ENCODE measurements around the gene C16orf89.
A peak's percentile ranks its signal among the peaks of the same experiment; 100 is the strongest.

The C16orf89 gene

DNA sequence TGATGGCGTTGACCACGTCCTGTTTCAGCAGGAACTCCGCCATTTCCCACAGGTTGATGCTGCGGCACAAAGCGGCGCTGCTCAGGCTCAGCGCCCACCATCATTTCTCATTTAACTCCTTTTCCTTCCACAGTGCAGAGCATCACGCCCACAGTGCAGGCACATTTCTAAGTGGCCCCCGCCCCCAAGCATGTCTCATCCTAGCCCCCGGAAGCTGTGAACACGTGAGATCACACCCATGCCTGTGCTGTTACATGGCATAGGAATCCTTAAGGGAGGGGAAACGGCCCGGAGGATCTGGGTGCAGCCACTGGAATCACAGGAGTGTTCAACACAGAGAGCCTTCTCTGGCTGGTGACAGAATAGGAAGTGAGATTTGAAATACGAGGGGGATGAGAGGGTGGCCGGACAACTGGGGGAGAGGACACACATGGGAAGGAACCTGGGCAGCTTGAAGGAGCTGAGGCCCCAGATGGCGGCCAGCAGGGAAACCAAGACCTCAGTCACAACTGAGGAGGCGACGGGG lies 36.7 kb downstream of the C16orf89 start:
- no peak for DNase-seq (ENCODE audit: low read depth)

DNA sequence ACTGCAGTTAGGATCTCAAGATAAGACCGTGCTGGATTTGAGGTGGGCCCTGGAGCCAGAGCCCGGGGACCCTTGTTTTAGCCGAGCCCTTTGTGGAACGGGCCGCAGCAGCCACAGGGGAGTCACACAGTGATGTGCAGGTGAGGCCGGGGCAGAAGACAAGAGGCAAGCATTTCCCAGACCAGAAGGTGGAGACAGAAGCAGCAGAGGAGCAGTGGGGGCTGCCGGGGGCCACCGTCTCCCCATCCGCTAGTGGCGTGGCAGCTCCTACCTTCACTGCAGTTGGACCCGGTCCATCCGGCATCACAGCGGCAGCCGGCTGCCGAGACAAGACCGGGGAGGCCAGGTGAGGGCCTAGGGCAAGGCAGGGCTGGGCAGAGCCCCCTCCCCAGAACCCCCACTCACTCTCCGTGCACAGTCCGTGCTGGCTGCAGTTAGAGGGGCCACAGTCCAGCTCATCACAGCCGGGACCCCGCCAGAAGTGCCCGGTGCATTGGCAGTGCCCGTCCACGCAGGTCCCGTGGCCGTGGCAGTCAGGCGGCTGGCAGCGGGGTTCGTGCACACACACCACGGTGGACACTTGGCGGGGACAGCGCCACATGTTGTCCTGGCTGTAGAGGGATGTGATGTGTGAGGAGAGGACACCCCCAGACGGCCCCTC lies 38.1 kb downstream of the C16orf89 start:
- DNase-seq (ENCODE audit: low read depth): no peak

DNA sequence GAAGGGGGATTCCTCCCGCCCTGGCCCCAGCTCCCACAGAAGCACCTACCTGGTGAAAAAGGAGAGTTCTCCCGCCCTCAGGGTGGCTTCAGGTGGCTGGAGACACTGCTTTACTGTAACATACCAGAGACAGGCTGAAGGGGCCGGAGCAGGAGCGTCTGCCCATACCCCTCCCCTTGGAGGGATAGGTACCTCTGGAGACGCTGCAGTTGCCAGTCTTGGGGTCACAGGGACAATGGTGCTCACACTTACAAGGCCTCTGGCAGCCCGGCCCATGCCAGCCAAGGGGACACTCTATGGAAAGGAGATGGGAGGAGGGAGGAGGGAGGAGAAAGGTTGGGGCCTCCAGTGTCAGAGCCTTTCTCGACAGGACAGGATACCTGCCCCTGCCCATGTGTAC lies 38.7 kb downstream of the C16orf89 start:
- no peak for DNase-seq (ENCODE audit: low read depth)

DNA sequence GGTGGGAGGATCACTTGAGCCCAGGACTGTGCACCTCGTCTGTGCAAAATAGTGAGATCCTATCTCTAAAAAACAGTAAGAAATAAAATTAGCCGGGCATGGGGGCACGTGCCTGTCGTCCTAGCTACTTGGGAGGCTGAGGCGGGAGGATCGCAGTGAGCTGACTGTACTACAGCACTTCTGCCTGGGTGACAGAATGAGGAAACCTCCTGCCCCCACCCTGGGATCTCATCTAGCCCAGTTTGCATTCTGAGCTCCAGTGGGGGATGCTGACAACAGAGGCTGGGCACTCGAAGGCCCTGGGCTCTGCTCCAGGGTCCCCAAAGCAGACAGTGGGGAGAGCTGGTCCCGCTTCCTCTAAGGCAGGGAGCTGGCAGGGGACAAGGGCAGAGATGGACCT lies 39.1 kb downstream of the C16orf89 start:
- DNase-seq (ENCODE audit: low read depth): no peak

DNA sequence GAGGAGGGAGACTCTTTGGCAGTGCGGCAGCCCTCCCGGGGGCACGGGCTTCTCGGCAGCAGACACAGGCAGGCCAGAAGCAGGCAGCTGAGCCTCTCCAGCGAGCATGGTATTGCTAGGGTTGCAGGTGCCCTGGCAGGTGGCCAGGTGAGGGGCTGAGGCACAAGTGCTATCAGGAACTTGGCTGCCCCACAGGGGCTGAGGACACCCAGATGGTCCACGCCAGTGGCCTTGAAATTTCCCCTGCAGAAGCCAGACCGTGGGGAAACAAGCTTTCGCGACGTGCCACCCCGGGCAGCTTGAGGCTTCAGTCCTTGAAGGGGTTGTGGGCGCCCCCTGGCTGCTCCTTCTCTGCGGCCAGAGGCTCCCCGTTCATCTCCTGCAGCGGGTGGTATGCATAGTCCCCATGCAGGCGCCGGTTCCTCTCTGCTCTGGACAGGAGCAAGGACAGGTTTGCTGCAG lies 40.6 kb downstream of the C16orf89 start:
- no peak for DNase-seq (ENCODE audit: low read depth)

DNA sequence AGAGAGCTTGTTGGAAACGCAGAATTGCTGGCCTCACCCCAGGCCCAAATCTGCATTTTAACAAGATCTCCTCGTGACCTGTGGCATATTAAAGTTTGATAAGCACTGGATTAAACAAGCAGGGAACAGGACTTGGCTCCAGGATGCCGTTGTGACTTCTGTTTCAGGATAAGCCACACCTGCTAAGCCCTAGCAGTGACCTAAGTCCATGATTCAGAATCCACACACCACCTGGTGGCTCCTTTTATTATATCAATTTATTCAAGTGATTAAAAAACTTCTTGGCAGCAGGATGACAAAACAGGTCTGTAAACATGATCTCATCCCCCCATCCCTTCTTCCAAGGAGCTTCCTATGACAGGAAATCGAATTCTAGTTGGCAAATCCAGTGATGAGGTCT lies 41.1 kb downstream of the C16orf89 start:
- DNase-seq (ENCODE audit: low read depth): no peak

DNA sequence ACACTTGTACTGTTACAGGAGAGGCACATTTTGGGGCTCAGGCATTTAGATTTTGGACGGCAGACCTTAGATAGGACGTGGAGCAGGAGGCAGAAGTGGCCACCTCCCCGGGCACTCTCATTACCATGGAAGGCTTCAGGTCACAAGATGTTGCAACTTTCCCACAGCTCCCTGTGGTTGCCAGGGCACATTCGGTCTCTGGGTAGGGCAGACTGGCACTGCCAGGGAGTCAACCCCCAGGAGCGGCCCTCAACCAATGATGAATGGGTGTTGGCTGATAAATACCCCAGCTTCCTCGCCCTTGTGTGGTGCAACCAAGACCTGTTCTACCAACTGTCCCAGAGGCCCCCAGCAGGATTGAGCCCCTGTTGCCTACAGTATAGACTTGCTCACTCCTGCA lies 43.2 kb downstream of the C16orf89 start:
- DNase-seq (ENCODE audit: low read depth): no peak

DNA sequence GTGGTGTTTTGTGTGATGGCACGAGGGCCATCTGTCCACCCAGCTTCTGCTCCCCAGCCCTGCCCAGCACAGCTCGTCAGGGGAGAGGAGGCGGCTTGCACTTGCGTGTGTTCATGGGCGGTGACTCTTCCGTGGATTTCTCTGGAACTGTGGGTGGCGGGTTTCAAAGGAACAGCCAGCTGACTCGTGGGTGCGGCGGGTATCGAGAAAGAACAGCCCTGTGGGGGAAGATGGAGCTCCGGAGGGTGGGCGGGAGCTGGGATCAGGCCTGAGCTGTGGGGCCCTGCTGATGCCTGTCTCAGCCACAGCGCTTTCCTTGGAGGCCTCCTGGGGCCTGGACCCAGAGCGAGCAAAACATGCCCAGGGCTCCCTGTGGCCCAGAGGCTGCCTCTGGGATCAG lies 45.2 kb downstream of the C16orf89 start:
- DNase-seq (ENCODE audit: low read depth): no peak

DNA sequence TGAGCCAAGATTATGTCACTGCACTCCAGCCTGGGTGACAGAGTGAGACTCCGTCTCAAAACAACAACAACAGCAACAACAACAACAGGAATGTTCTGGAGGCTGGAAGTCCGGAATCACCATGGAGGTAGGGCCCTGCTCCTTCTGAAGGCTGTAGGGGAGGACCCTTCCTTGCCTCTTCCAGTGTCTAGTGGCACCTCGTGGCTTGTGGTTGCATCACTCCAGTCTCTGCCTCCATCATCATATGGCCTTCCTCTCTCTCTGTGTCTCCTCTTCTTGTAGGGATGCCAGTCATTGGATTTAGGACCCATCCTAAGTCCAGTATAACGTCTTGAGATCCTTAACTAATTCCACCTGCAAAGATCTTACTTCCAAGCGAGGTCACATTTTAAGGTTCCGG lies 46.0 kb downstream of the C16orf89 start:
- DNase-seq (ENCODE audit: low read depth): no peak

DNA sequence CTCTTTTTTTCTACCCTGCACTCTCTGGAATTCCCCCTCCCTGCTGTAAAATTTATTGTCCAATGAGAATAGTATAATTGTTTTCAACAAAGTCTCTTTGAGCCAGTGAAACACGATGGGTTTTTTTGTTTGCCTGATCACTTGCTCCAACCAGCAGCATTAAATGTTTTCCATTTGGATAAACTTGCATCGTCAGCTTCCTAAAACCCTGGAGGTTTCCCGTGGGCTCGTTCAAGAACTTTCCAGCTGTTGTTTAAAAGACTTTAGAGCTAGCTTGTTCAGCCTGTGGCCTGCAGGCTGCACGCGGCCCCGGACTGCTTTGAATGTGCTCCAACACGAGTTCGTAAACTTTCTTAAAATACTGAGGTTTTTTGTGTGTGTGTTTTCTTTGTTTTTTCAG lies 47.0 kb downstream of the C16orf89 start:
- no peak for DNase-seq (ENCODE audit: low read depth)

DNA sequence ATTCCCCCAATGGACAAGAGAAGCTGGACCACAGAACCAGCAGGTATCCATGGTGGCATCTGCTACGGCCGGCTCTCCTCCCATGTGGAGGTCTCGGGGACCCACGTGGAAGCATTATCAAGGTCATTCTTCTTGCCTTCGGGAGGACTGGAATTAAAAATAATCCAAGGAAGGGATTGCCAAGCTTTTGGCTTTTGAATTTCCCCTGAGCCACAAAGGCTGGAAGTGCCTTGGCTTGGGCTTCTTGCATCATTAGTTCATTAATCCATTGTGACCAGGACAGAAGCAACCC lies 48.1 kb downstream of the C16orf89 start:
- DNase-seq (ENCODE audit: low read depth): no peak

DNA sequence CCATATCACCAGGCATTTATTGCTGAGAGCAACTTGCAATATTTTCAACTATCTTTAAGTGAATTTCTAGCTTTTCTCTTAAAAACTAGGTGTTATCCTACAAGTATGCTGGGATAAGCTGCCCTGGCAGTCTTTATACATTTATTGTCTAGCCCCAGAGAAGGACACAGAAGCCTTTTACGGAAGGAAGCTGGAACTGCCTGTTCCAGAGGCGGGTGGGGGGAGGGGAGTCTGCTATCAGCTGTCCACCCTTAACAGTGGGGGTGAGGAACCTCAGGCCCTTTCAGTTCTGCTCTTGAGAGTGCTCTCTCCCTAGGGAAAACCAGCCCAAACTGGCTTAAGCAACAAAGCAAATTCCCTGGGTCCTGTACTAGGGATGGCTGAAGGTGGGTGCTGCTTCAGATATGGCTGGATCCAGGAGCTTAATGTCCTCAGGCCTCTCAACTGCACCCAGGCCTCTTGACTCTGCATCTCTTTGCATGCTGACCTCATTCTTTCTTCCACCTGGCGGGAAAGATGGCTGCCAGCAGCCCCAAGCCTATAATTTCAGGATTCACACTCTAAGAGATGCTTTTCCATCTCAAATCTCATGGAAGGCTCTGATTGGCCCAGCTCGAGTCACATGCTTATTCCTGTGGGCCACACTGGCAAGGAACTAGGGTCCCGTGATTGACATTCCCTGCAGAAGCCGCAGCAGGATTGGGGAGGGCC lies 48.6 kb downstream of the C16orf89 start:
- no peak for DNase-seq (ENCODE audit: low read depth)

DNA sequence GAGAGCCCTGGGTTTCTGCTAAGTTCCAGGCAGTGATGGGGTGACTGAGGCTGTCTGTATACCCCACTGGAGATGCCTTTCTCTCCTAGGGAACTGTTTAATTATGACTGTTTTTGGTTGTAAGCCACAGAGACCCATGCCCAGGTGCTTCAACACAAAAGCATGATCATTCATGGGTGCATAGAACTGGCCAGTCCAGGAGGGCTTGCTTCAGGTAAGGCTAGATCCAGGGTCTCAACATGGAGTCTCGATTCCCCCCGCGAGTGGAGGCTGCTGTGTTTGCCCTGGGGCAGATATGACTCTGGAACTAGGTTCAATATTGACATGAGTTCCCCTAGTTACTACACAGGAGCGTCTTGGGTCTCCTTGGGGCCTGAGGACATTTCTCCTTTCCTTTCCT lies 49.9 kb downstream of the C16orf89 start:
- DNase-seq (ENCODE audit: low read depth): no peak

DNA sequence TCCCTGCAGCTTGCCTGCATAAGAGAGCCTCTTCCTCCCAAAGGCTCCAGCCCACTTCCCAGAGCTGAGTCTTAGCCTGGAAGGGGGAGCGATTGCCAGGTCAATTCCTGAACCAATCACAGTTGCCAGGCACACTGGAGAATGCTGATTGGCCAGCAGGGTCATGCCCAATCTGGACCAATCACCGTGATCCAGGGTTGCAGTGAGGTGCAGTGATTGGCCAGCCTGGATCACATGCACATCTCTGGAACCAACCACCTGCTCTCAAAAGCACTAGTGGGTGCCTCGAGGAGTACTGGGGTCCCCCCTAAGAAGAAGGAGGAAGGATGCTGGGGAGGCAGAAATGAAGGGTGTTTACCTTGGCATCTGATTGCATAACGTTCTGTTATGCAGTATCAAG lies 50.4 kb downstream of the C16orf89 start:
- DNase-seq (ENCODE audit: low read depth): peak; percentile 5

DNA sequence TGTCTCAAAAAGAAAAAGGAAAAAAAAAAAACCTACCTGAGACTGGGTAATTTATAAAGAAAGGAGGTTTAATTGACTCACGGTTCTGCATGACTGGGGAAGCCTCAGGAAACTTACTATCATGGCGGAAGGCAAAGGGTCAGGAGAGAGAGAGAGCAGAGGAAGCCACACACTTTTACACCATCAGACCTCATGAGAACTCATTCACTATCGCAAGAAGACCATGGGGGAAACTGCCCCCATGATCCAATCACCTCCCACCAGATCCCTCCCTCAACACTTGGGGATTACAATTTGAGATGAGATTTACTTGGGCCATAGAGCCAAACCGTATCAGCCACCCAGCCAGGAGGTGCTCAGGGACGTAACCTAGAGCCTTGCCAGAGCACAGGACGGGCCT lies 52.9 kb downstream of the C16orf89 start:
- DNase-seq (ENCODE audit: low read depth): no peak

DNA sequence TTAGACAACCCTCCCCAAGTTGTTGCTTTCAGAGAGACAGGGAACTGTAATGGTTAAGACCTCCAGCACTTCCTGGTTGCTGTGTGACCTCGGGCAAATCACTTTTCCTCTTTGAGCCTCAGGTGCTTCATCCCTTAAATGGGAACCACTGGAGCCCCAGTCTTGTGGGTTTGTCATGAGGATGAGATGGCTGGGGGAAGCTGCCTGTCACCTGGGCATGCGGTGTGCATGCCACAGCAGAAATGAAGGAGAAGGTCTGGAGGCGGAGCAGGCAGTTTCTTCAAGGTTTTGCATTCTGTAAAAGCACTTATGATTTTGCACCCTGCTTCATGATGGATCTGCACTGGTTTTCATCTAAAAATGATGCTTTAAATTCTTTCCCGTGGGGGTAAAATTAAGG lies 54.1 kb downstream of the C16orf89 start:
- no peak for DNase-seq (ENCODE audit: low read depth)

DNA sequence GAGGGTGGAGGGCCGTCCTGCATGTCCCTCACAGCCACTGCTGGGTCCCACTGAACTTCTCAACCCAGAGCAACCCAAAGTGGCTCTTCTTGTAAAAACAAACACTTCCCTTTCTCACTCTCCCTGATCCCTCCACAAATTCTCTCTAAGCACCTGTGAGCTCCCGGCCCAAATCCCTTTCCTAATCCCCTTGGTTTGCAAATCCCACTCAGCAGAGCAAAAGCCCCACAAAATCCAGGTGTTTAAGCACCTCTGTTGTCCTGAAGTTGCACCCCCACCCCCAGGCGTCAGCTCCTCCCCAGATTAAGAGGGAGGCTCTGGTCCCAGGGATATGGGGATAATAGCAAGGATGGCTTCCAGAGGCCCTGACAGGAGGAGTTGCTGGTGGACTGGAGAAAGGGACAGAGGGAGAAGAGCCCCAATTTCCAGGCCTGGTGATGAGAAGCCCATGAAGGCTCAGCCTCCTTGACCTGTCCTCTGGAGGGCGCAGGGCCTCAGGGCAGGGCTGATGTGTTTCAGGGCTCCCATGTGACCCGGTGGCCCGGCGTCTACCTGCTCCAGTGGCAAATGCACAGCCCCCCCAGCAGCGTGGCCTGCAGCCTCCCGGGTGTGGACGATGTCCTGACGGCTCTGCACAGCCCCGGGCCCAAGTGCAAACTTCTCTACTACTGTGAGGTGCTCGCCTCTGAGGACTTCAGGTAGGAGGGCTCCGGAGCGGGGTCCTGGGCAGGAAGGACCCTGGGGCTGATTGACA lies 55.0 kb downstream of the C16orf89 start:
- DNase-seq (ENCODE audit: low read depth): no peak

DNA sequence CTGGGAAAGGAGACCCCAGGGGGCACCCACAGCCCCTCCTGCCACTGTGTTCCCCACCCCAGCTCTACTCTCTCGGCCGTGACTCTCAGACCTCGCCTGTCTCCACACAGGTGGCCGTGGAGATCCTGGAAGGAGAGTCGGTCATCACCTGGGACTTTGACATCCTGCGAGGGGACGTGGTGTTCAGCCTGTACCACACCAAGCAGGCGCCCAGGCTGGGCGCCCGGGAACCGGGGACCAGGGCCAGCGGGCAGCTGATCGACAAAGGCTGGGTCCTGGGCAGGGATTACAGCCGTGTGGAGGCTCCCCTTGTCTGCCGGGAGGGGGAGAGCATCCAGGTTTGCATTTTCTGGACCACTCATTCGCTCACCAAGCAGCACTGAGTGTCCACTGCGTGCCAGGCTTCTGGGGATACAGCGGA lies 57.4 kb downstream of the C16orf89 start:
- DNase-seq (ENCODE audit: low read depth): no peak

DNA sequence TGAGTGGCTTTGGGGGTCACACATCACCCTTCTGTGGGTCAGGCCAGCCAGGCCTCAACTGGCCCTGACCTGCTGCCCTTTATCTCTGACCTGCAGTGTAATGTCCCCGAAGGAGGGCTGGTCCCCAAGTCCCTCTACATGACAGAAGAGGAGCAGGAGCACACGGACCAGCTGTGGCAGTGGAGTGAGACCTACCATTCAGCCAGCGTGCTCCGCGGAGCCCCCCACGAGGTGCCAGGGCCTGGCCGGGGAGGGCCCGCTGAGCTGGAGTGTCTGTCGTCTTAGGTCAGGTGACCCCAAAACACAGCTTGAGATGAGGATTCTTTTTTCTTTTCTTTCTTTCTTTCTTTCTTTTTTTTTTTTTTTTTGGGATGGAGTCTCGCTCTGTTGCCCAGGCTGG lies 58.5 kb downstream of the C16orf89 start:
- DNase-seq (ENCODE audit: low read depth): no peak

DNA sequence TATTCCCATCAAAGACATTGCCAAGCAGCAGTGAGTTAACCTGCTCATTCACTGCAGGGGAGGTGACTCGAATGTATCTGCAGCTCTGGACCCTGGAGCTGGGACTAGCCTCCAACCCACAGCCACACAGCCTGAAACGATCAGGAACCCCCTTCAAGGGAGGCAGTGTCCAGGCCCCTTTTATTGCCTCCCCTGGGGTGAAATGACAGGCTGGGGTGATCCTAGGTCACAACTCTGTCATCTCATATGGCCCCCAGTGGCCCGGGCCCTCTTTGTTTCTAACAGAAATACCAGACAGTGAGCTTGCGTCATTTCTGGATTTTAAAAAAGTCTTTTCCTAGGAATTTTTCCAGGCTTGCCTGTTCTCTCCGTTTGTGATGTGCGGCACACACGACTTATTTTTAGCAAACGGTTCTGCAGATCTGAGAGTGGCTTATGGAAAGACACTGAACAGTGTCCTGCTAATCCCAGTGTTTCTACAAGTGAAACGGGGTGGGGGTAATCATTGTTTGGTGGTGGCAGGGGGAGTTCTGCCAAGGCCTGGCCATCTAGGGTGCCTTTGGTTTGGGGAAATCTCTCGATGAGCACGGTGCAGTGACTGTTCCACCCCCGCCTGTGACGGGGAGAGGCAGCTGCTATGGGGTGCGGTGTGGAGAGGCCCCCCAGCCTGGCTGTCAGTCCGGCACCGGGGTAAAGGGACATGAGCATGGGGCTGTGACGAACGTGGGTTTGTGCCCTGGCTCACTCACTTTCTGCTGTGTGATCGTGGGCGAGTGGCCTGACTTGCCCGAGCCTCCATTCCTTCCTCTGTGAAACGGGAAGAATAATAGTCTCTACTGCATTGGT lies 59.2 kb downstream of the C16orf89 start:
- DNase-seq (ENCODE audit: low read depth): peak; percentile 13

DNA sequence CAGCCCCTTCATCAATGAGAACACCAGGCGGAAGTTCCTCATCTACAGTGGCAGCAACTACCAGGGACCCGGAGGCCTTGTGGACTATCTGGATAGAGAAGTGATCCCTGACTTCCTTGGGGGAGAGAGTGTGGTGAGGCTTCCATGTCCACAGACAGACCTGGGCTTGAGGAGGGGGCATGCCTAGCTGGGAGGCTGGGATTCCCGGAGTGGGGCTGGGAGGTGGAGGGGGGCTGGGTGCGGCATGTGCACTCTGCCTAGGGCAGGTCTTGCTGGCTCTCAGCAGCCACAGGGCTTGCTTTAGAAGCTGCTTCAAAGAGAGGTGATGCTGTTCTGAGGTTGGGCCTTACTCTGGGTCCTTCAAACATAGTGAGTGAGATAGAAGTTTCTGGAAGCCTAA lies 59.8 kb downstream of the C16orf89 start:
- no peak for DNase-seq (ENCODE audit: low read depth)

DNA sequence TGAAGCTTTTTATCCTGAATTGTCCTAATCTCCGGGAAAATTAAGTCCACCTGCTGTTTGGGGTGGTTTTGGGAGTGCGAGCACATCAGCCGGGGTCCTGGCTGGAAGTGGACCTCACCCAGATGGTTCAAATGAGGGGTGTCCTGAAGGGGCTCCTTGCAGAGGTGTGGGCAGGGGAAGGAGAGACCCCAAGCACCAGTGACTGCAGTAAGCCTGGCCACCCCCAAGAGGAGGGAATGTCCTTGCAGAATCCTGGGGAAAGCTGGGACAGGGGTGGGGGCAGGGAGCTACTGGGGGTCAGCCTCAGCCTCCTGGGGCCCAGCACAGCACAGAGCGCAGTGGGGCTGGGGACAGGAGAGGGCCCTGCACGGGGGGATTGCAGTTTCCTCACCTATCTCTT lies 61.4 kb downstream of the C16orf89 start:
- no peak for DNase-seq (ENCODE audit: low read depth)
